PC-3 (cell line): ENCODE data around the gene NT5DC1.

Experiments
- EZH2 ChIP-seq: fragments of 300-600 bp; sonication (generic); IDR thresholded peaks from one replicate; pipeline ENCODE4 v1.6.1; 2017; ENCODE audit warnings: antibody characterized with exemption, mild to moderate bottlenecking, low read length; ENCODE audit not compliant: unreplicated experiment
- EZH2phosphoT487 ChIP-seq: fragments of 300-600 bp; sonication (generic); IDR thresholded peaks from 2 replicates; pipeline ENCODE4 v1.6.1; 2018; ENCODE audit warnings: mild to moderate bottlenecking, antibody characterized with exemption, low read length, borderline replicate concordance
- TF ChIP-seq, protein P1 (sequence below): fragments of 300-600 bp; sonication (generic); conservative IDR thresholded peaks from 2 replicates; pipeline ENCODE4 v1.5.1; 2017; ENCODE audit warnings: antibody characterized with exemption, low read depth, mild to moderate bottlenecking, low read length

DNA sequence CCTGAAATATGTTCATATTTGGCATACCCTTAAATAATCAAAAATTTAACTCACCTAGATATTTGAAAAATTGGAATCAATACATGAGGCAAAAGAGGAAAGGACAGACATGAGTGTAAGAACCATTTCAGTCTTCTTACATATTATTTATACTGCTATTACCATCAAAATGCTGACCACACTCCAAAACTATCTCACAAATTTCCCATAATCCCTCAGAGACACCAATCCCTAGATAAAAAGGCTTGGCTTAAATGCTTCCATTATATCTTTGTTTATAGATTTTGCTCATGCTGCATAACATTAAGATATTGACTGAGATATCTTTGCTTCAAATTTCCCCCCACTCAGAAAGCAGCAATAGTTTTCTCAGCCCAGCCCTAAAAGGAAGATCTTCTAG lies 11.7 kb upstream of the NT5DC1 start:
- TF ChIP-seq, protein P1, sequence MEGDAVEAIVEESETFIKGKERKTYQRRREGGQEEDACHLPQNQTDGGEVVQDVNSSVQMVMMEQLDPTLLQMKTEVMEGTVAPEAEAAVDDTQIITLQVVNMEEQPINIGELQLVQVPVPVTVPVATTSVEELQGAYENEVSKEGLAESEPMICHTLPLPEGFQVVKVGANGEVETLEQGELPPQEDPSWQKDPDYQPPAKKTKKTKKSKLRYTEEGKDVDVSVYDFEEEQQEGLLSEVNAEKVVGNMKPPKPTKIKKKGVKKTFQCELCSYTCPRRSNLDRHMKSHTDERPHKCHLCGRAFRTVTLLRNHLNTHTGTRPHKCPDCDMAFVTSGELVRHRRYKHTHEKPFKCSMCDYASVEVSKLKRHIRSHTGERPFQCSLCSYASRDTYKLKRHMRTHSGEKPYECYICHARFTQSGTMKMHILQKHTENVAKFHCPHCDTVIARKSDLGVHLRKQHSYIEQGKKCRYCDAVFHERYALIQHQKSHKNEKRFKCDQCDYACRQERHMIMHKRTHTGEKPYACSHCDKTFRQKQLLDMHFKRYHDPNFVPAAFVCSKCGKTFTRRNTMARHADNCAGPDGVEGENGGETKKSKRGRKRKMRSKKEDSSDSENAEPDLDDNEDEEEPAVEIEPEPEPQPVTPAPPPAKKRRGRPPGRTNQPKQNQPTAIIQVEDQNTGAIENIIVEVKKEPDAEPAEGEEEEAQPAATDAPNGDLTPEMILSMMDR: no peak
- TF ChIP-seq EZH2: no peak
- TF ChIP-seq EZH2phosphoT487: no peak
